GM12872 (cell line): ENCODE results near the gene FAM193B.

Source experiments
- TF ChIP-seq, protein P1 (sequence below): IDR thresholded peaks from 3 replicates; pipeline ENCODE4 v1.5.1; 2011; ENCODE audit warnings: low read depth, mild to moderate bottlenecking, low read length, moderate library complexity; ENCODE audit not compliant: insufficient read depth

The FAM193B gene

DNA sequence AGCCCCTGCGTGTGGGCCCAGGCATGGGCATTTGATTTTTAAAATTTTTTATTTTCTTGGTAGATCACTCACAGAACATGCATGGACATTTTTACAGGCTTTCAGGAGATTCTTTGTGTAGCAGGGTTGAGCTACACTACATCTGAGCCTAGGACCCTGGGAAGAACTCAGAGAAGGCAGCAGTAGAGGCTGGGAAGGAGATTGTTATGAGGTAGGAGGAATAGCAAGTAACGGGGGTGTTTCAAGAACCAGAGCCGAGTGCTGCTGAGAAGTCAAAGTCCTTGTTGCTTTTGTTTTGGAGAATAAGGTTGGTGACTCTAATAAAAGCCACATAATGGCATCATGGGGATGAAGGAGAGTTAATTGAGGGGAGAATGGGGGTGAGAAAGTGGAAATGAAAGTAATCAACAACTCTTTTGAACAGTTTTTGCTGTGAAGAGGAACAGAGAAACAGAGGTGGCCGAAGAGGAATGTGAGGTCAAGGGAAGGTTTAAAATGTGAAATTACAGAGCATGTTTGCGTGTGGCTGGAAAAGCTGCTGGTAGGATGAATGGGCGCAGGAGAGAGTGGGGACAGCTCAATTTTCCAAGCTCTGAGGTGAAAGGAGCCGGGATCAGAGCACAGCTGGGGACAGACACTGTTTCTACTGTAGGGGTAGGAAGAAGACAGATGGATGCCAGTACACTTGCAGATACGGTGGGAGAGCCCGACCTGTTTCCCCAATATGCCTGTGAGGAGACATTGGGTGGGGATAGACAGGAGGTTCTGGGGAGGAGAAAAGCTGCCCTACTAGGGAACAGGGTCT, 52.3 kb downstream of the FAM193B start:
- TF ChIP-seq, protein P1, sequence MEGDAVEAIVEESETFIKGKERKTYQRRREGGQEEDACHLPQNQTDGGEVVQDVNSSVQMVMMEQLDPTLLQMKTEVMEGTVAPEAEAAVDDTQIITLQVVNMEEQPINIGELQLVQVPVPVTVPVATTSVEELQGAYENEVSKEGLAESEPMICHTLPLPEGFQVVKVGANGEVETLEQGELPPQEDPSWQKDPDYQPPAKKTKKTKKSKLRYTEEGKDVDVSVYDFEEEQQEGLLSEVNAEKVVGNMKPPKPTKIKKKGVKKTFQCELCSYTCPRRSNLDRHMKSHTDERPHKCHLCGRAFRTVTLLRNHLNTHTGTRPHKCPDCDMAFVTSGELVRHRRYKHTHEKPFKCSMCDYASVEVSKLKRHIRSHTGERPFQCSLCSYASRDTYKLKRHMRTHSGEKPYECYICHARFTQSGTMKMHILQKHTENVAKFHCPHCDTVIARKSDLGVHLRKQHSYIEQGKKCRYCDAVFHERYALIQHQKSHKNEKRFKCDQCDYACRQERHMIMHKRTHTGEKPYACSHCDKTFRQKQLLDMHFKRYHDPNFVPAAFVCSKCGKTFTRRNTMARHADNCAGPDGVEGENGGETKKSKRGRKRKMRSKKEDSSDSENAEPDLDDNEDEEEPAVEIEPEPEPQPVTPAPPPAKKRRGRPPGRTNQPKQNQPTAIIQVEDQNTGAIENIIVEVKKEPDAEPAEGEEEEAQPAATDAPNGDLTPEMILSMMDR, result no peak

DNA sequence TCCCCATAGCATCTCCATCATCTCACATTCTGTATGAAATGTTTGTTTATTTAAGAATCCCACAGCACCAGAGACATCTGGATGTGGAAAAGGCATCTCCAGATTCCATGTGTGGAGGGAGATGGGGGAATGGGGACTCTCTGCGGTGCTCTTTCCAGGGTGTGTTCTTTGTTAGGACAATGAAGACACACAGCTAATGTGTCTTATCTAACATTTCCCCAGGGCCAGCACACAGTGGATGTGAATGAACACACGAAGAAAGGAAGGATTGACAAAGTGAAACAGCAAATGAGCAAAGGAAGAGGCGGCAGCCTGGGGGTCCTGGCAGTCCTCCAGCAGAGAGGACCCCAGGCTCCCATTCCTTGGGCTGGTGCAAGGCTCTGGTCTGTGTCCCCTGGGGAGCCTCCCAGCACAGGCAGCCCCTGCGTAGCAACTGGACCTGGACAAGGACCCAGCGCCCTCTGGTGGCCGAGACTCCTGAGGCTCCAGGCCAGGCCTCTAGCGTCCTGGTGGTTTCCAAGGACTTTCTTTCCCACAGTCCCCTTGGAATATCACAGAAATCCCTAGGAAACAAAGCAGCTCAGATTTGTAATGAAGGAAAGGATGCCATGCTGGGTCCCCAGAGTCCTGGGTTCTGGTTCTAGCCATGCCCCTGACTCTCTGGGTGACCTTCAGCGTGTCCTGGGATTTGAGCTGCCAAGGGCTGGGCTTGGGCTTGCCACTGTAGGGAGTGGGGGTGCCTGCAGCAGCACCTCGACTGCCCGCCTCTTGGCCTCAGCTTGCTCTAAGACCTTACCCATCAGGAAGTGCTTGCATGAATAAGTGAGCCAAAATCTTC, 53.5 kb downstream of the FAM193B start:
- TF ChIP-seq, protein P1, result peak; percentile 99

DNA sequence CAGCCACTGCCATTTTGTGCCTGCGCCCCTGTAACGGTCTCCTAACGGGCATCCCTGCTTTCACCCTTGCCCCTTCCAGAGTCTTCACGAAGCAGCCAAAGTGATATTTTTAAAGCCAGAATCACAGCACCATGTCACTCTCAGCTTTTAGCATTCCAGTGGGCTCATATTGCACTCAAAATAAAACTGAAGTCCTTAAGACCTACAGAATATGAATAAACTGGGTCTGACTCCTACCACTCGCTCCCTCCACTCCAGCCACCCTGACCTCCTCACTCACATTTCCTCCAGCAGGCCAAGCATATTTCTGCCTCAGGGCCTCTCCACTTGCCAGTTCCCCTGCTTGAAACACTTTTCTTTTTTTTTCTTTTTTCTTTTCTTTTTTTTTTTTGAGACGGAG, 54.5 kb downstream of the FAM193B start:
- TF ChIP-seq, protein P1, result no peak

DNA sequence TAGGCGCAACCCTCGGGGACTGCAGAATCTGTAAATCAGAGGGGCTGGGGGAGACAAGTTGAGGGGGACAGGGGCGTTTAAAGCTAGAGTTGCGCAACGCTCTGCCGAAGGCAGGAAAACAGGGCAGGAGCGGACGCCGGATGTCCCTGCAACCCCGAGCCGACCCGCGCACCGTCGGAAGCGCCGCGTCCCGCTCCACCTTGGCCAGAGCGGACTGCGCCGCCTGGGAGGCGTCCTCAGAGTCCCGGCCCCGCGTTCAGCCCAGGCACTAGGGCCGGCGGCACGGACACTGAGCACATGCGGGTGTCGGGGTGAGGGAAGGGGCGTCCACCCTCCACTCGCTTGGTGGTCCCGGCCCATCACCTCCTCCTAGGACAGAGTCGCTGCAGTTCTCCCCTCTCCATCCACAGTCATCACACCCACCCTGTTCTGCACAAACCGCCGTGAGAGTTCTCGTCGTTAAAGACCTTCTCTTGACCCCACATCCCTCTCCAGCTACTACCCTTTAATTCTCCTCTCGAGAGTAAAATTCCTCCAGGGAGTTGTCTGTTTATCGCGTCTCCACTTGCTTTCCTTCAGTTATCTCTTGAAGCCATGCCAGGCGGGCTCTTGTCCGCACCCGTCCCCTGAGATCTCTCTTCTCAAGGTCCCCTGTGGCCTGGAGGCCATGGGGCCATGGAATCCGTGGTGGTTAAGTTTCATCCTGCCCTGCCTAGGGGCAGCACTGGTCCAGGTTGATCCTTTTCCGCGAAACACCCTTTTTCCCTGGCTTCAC, 56.2 kb downstream of the FAM193B start:
- TF ChIP-seq, protein P1, result no peak

DNA sequence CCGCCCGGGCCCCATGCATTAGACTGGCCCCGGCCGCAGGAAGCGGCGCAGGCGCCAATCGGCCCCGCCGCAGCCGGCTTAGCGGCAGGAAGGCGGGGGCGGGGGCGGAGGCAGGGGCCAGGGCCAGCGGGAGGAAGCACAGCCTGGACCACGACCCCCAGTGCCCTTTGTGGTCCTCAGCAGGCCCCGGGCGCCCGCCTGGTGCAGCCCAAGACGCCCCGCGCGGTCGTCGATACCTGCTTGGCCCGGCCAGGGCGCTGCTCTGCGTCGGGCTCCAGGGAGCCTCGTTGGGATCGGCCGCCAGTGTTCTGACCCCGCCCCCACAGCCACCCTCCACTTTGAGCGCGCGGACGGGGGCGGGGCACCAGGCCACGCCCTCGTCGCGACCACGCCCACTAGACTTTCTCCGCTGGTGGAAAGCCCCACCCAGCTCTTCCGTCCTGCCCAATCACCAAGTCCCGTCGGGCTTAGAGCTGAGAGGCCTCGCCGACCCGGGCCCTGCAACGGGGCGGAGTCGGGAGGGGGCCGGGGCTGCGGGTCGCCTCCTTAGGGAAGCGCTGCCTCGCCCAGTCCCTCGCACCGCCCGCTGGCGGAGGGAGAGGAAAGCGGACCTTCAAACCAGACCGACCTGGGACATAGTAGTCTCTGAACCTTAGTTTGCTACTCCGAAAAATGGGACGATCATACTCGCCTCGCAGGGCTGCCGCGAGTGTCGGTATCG, 56.9 kb downstream of the FAM193B start, which contains the start of gene PDLIM7:
Gene PDLIM7 (minus strand): TSS at position 313 of the 721 bp plus-strand sequence. CDS start 1,092 bp downstream, outside the sequence.
- TF ChIP-seq, protein P1, result 0 out of 3 replicates have a peak, but pooled peaks have one; percentile 11

DNA sequence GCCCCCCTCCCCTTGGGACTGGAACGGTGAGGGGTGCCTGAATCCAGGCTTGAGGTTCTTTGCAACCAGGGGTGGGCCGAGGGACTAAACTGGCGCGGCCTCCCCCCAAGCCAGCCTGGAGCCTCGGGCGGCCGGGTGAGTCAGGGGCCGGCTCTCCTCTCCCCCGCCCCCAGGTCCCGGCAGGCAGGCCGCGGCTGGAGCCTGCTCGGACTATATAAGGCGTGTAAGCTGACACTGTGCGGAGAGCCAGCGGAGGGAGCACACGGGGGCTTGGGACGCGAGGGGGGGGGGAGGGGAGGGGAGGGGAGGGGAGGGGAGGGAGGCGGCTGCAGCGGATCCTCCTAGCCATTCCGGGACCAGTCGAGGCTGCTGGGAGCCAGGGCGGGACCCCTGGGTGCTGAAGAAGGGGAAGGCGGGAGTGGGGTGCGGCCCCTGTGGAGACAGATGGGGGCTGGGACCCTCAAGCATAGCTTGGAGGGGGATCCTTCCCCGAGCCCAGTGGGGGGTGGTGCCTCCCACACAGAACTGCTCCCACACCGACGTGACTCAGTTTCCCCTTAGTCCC, 57.6 kb downstream of the FAM193B start:
- TF ChIP-seq, protein P1, result no peak
